ENCODE data around the gene AFF4.
"Not testable (repeated sequence)": the region's sequence is repeated elsewhere in the genome, so short reads cannot be mapped to it uniquely, and the experiment has no call there.

The AFF4 gene

DNA sequence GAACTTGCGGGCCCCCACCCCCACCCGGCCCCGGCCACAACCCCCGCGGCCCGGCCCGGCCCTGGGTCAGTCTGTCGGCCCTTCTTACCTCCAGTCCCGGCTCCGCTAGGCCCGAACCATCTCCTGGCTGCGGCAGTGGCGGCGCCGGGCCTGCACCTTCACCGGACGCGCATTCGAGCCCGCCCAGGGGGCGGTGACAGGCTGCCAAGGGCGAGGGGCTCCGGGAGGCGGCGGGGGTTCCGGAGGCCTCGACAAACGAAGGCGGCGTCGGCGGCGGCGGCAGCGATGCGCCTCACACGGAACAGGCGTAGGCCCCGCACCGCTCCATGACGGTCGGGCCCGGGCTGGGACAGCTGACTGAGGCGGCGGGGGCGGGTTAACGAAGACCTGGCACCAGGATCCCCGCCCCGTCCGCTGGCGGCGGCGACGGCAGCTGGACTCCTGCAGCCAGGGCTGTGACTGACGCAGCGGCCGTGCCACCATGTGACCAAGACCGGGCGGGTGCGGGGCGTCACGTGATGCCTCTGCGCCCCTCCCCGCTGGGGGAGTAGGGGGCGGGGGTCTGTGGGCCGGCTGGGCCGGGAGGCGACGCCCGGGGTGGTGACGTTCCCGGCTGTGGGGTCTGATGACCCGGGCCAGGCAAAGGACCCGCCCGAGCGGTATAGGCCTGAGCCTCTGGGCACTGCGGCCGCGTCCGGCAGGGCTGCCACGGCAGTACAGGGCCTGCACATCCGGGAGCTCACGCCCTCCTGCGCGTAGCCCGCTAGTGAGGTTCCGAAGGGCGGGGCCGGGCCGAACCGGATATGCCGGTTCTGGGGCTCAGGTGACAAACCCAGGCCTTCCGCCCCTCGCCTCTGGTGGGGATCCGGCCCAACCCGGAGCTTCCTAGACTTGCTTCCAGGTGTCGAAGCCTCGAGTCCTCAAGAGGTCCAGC, at the start of gene AFF4:
Gene AFF4, minus strand, starts transcription at position 464 of the 934 bp plus-strand sequence. CDS start 26,445 bp downstream, outside the sequence.
- DNase-seq: peak; percentile 87

DNA sequence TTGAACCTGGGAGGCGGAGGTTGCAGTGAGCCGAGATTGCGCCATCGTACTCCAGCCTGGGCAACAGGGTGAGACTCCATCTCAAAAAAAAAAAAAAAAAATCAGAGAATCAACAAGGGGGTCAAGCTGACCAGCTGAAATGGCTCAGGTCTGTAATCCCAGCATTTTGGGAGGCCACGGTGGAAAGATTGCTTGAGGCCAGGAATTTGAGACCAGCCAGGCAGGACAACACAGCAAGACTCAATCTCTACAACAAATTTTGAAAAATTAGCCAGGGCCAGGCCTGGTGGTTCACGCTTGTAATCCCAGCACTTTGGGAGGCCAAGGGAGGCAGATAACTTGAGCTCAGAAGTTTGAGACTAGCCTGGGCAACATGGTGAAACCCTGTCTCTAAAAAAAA, 45.0 kb upstream of the AFF4 start:
- DNase-seq: not testable (repeated sequence)

DNA sequence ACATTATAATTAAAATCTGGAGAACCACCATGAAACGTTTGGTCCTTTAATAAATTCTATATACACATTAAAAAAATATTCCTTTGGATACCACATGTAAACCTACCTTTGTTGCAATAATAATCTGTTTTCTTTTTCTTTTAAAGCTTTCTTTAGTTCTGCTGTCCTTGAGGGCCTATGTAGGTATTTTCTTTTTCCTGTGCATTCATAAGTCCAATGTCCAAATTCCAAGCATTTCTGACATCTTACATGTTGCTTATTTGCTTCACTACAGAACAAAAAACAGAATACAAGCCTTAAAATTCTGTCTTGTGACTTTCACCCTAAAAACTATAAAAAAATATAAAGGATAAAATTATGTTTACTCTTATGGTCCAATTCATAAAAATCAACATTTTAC, 43.2 kb upstream of the AFF4 start:
- no peak for DNase-seq

DNA sequence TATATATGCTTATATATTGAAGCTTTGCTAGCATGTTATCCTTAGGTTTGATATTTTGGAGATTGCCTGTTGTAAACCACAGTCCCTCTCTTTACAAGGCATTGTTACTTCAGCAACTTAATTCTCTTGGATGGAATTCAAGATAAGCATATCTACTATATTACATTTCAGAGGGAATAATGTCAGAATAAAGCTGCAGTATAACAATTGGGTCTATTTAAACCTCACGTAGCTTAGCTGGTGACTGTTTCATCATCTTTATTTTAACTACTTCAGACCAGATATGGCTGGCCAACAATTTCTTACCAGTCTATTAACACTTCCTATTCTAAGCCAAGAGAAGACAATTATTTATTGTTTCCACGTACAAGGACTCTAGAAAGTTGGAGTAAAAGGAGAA, 35.8 kb upstream of the AFF4 start:
- no peak for DNase-seq

GRCh38 chr5:132998556-132998955, 35.1 kb upstream of the AFF4 start:
- no peak for DNase-seq

DNA sequence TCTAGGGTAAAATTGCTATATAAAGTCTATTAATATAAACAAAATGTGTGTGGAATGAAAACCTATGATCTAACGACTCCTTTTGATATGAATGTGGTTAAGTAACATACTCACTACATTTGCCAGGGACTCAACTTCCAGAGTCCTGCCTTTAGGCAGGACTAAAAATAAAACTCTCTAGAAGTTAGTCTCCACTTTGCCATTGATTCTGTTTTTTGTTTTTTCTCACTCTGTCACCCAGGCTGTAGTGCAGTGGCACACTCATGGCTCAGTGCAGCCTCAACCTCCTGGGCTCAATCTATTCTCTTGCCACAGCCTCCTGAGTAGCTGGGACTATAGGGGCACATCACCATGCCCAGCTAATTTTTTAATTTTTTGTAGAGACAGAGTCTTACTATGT, 32.9 kb upstream of the AFF4 start:
- no peak for DNase-seq

DNA sequence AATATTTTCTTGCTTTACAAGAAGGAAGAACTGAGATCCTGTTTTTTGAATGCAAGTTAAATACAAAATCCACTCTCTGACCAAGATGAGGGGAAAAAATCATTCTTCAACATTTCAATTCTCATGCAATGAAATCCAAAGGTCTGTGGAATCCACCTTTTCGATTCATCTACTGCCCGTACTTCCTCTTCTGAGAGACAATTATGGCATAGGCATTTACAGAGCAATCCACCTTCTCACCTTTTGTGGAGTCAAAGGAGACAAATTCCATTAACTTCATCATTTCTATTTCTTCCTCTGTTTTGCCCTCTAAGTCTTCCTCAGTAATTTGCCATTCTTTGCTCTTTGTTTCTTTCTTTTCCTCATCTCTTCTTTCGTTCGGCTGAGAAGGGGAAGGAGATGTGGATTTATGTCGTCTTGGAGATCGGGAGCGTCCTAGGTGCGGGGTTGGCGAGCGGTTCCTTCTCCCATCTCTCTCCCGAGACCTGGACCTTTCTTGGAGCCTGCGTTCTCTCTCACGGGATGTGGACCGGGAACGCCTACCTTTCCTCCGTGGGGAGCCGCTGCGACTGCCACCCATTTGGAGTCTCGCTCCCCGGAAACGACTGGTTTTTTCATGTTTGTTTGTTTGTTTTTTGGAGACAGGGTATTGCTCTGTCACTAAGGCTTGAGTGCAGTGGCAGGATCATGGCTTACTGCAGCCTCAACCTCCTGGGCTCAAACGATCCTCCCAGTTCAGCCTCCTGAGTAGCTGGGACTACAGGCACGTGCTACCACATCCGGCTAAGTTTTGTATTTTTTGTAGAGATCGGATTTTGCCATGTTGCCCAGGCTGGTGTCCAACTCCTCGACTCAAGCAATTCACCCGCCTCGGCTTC, 24.3 kb upstream of the AFF4 start:
- DNase-seq: no peak

DNA sequence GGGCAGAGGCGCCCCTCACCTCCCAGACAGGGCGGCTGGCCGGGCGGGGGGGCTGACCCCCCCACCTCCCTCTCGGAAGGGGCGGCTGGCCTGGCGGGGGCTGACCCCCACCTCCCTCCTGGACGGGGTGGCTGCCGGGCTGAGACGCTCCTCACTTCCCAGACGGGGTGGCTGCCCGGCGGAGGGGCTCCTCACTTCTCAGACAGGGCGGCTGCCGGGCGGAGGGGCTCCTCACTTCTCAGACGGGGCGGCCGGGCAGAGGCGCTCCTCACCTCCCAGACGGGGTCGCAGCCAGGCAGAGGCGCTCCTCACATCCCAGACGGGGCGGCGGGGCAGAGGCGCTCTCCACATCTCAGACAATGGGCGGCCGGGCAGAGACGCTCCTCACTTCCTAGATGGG, 19.5 kb upstream of the AFF4 start:
- DNase-seq: not testable (repeated sequence)

DNA sequence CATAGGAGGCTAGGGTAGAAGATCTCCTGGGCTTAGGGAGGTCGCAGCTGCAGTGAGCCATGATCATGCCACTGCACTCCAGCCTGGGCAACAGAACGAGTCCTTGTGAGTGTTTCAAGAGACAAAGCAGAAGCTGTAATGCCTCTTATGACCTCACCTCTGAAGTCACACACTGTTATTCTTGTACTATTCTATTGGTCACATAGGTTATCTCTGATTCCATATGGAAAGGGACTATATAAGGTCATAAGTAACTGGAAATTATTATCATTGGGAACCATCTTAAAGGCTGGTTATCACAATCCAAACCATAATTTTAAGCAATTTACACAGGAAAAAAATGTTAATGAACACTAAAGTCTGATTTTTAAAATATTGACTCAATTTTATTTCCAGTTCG, 17.9 kb upstream of the AFF4 start:
- DNase-seq: no peak

DNA sequence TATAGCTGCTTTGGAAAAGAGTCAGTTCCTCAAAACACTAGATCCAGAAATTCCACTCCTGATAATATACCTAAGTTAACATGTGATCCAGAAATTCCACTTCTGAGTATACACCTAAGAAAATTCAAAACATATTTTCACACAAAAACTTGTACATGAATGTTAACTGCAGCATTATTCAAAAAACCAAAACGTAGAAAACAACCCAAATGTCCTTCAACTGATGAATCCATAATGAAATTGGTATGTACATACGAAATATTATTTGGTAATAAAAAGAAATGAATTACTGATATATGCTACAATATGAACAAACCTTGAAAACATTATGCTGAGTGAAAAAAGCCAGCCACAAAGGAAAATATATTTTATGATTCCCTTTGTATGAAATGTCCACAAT, 16.5 kb upstream of the AFF4 start:
- DNase-seq: no peak

DNA sequence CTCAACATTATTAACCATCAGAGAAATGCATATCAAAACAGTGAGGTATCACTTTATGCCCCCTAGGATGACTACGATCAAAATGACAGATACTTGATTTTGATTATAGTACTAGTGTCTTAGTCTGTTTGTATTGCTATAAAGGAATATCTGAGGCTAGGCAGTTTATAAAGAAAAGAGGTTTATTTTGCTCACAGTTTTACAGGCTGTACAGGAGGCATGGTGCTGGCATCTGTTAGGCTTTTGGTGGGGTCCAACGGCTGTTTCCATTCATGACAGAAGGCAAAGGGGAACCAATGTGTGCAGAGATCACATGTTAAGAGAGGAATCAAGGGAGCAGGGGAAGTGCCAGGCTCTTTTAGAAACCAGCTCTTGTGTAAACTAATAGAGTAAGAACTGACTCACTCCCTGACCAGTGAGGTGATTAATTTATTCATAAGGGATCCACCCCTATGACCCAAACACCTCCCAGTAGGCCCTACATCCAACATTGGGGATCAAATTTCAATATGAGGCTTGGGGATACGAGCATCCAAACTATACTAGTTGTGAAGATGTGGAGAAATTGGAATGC, 16.0 kb upstream of the AFF4 start:
- no peak for DNase-seq

DNA sequence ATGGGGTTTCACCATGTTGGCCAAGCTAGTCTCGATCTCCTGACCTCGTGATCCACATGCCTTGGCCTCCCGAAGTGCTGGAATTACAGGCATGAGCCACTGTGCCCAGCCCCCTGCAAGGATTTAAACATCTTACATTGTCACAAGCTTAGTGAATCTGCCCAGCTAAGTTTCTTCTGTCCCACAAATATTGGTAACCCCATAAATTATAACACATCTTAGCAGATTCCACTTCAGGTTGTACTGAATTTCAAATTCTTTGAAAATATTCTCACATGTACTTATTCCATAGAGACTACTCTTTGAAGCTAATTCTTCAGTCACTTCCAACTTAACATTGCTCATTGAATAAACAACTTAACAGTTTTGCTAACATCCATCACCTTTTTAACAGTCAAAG, 13.4 kb upstream of the AFF4 start:
- no peak for DNase-seq

GRCh38 chr5:132972436-132972828, 9.0 kb upstream of the AFF4 start:
- DNase-seq: not testable (repeated sequence)

DNA sequence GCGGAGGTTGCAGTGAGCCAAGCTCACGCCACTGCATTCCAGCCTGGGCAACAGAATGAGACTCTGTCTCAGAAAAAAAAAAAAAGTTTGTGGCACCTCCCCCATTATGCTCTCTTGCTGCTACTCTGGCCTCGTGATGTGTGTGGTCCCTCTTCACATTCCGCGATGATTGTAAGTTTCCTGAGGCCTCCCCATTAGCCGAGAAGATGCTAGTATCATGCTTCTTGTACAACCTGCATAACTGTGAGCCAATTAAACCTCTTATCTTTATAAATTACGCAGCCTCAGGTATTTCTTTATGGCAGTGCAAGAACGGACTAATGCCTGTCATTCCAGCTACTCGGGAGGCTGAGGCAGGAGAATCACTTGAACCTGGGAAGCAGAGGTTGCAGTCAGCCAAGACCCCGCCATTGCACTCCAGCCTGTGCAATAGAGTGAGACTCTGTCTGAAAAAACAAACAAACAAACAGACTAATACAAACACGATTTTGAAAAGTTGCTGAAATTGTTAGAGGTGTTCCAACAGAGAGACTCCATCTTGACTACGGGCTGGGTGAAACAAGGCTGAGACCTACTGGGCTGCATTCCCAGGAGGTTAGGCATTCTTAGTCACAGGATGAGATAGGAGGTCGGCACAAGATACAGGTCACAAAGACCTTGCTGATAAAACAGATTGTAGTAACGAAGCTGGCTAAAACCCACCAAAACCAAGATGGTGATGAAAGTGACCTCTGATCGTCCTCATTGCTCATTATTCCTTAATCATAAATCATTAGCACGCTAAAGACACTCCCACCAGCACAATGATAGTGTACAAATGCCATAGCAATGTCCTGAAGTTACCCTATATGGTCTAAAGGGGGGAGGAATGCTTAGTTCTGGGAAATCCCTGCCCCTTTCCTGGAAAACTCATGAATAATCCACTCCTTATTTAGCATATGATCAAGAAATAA, 8.3 kb upstream of the AFF4 start:
- no peak for DNase-seq

DNA sequence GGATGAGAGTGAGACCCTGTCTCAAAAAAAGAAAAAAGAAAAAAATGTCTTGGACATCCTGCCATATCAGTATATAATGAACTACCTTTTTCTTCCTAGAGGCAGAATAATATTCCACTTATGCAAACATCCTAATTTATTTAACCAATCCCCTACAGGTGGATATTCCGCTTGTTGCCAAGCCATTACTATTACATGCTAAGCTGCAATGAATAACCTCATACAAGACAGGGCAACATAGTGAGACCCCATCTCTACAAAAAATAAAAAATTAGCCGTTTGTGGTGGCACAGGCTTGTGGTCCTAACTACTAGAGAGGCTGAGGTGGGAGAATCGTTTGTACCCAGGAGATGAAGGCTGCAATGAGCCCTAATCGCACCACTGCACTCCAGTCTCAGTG, 1.7 kb upstream of the AFF4 start:
- no peak for DNase-seq

- DNase-seq: no peak
Observed at GRCh38 chr5:132962429-132963021, 909 bp downstream of the AFF4 start.

- no peak for DNase-seq
Observed at GRCh38 chr5:132961887-132962286, 1.5 kb downstream of the AFF4 start.

GRCh38 chr5:132961123-132961815, 2.2 kb downstream of the AFF4 start:
- DNase-seq: not testable (repeated sequence)

DNA sequence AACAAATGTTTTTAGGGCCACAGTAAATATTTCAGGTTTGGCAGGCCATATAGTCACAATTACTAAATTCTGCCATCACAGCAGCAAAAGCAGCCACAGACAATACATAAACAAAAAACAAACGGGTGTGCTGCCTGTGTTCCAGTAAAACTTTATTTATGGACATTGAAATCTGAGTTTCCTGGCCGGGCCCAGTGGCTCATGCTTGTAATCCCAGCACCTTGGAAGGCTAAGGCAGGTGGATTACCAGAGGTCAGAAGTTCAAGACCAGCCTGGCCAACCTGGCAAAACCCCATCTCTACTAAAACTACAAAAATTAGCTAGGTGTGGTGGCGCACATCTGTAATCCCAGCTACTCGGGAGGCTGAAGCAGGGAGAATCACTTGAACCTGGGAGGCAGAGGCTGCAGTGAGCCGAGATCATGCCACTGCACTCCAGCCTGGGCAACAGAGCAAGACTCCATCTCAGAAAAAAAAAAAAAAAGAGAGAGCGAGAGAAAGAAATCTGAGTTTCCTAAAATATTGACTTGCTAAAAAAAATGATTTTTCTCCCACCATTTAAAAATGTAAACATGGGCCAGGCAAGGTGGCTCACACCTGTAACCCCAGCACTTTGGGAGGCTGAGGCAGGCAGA, 7.2 kb downstream of the AFF4 start:
- DNase-seq: not testable (repeated sequence)

DNA sequence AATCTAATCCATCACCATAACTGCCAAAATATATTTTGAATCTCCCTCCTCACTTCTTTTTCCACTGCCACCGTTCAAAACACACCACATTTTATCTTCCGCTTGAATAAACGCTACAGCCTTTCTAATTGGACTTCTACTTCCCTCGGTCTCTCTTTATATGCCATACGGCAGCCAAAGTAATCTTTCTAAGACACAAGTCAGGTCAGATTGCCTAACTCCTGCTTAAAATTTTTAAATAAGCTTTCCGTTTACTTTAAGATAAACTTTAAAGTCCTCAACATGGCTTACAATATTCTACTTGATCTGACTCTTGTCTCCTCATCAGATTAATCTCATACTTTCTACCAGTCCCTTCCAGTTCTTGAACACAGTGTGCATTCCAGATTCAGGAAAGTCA, 9.7 kb downstream of the AFF4 start:
- DNase-seq: no peak

- DNase-seq: no peak
Observed at GRCh38 chr5:132952829-132953228, 10.6 kb downstream of the AFF4 start.
